H9 (cell line): Measurements from ENCODE around the gene PTPRF. TPM values are rescaled to one million over a fixed set of nuclear protein-coding genes. Genes with fewer than 3 reads are reported as not detected.

Source experiments
- DNase-seq: peaks from one replicate; pipeline ENCODE4 v3.0.0-alpha.2; 2017
- H2AFZ ChIP-seq: one replicate; pipeline ENCODE4 v1.6.1; 2013; ENCODE audit warnings: mild to moderate bottlenecking, low read length, control low read depth, moderate library complexity
- H2AK5ac ChIP-seq: 2 replicates; pipeline ENCODE4 v1.6.1; 2013; ENCODE audit warnings: low read length, control low read depth, mixed read lengths; ENCODE audit not compliant: insufficient read length
- H2BK120ac ChIP-seq: one replicate; pipeline ENCODE4 v1.6.1; 2013; ENCODE audit warnings: low read depth, mild to moderate bottlenecking, low read length, control low read depth, inconsistent platforms; ENCODE audit not compliant: poor library complexity, severe bottlenecking
- H2BK12ac ChIP-seq: 2 replicates; pipeline ENCODE4 v1.6.1; 2013; ENCODE audit warnings: low read length, control low read depth, mixed read lengths, low read depth; ENCODE audit not compliant: insufficient read length
- H2BK15ac ChIP-seq: 2 replicates; pipeline ENCODE4 v1.6.1; 2013; ENCODE audit warnings: low read depth, low read length, control low read depth
- H2BK20ac ChIP-seq: one replicate; pipeline ENCODE4 v1.6.1; 2013; ENCODE audit warnings: low read depth, mild to moderate bottlenecking, low read length, control low read depth, inconsistent platforms; ENCODE audit not compliant: poor library complexity, severe bottlenecking
- H2BK5ac ChIP-seq: 2 replicates; pipeline ENCODE4 v1.6.1; 2013; ENCODE audit warnings: low read length, control low read depth, mixed read lengths; ENCODE audit not compliant: insufficient read length
- H3K14ac ChIP-seq: 2 replicates; pipeline ENCODE4 v1.6.1; 2013; ENCODE audit warnings: low read length, control low read depth; ENCODE audit not compliant: insufficient read depth
- H3K18ac ChIP-seq: 2 replicates; pipeline ENCODE4 v1.6.1; 2013; ENCODE audit warnings: low read depth, mild to moderate bottlenecking, mixed read lengths, low read length, control low read depth; ENCODE audit not compliant: insufficient read length
- H3K23ac ChIP-seq: 2 replicates; pipeline ENCODE4 v1.6.1; 2013; ENCODE audit warnings: low read length, control low read depth, mixed read lengths, low read depth; ENCODE audit not compliant: insufficient read length
- H3K23me2 ChIP-seq: 2 replicates; pipeline ENCODE4 v1.6.1; 2013; ENCODE audit warnings: low read depth, mild to moderate bottlenecking, mixed read lengths, low read length, control low read depth; ENCODE audit not compliant: insufficient read length, poor library complexity, severe bottlenecking
- H3K27ac ChIP-seq: 2 replicates; pipeline ENCODE4 v1.5.1; 2013; ENCODE audit warnings: low read length, control low read depth, mixed read lengths, low read depth; ENCODE audit not compliant: insufficient read length
- H3K27me3 ChIP-seq: 2 replicates; pipeline ENCODE4 v1.6.1; 2013; ENCODE audit warnings: low read length, control low read depth, inconsistent platforms; ENCODE audit not compliant: insufficient read depth
- H3K4ac ChIP-seq: 2 replicates; pipeline ENCODE4 v1.6.1; 2013; ENCODE audit warnings: low read depth, mild to moderate bottlenecking, control low read depth, inconsistent platforms, low read length, moderate library complexity
- H3K4me1 ChIP-seq: 2 replicates; pipeline ENCODE4 v1.6.1; 2013; ENCODE audit warnings: low read length, control low read depth, inconsistent platforms; ENCODE audit not compliant: insufficient read depth
- H3K4me2 ChIP-seq: 2 replicates; pipeline ENCODE4 v1.6.1; 2013; ENCODE audit warnings: low read length, control low read depth, mixed read lengths; ENCODE audit not compliant: insufficient read length, insufficient read depth
- H3K56ac ChIP-seq: 2 replicates; pipeline ENCODE4 v1.6.1; 2013; ENCODE audit warnings: low read depth, mild to moderate bottlenecking, mixed read lengths, low read length, control low read depth; ENCODE audit not compliant: insufficient read length
- H3K79me1 ChIP-seq: 2 replicates; pipeline ENCODE4 v1.6.1; 2013; ENCODE audit warnings: low read depth, mild to moderate bottlenecking, moderate library complexity, low read length, control low read depth, inconsistent platforms; ENCODE audit not compliant: insufficient read depth, poor library complexity, severe bottlenecking
- H3K79me2 ChIP-seq: 2 replicates; pipeline ENCODE4 v1.6.1; 2013; ENCODE audit warnings: low read length, control low read depth, inconsistent platforms; ENCODE audit not compliant: insufficient read depth
- H3K9ac ChIP-seq: 2 replicates; pipeline ENCODE4 v1.6.1; 2013; ENCODE audit warnings: low read length, control low read depth, mixed read lengths; ENCODE audit not compliant: insufficient read length; ENCODE audit errors: extremely low read depth
- H3K9me3 ChIP-seq: one replicate; pipeline ENCODE4 v1.6.1; 2013; ENCODE audit warnings: low read depth, low read length, inconsistent platforms; ENCODE audit not compliant: control insufficient read depth
- H3T11ph ChIP-seq: one replicate; pipeline ENCODE4 v1.6.1; 2013; ENCODE audit warnings: mild to moderate bottlenecking, low read length, control low read depth, inconsistent platforms
- H4K20me1 ChIP-seq: one replicate; pipeline ENCODE4 v1.6.1; 2013; ENCODE audit not compliant: control insufficient read depth, insufficient read length, insufficient read depth
- H4K5ac ChIP-seq: 2 replicates; pipeline ENCODE4 v1.6.1; 2013; ENCODE audit warnings: low read depth, mild to moderate bottlenecking, mixed read lengths, low read length, control low read depth; ENCODE audit not compliant: insufficient read length
- H4K8ac ChIP-seq: replicated peaks from 2 replicates; pipeline ENCODE4 v1.6.1; 2013; ENCODE audit warnings: low read length, control low read depth, mixed read lengths, low read depth; ENCODE audit not compliant: insufficient read length
- H4K91ac ChIP-seq: 2 replicates; pipeline ENCODE4 v1.6.1; 2013; ENCODE audit warnings: low read depth, mild to moderate bottlenecking, moderate library complexity, mixed read lengths, low read length, control low read depth; ENCODE audit not compliant: insufficient read length
- H3K27ac Mint-ChIP-seq, 3 experiments: 2 replicates in 2 of 3; 3 replicates in 1 of 3; pipeline ENCODE4 v1.8.0; 2020 to 2021; ENCODE audit warnings: mixed read lengths in 3 of 3, mild to moderate bottlenecking in 1 of 3, moderate library complexity in 1 of 3
- H3K27me3 Mint-ChIP-seq: 2 replicates; pipeline ENCODE4 v1.8.0; 2021; ENCODE audit warnings: low read depth, mild to moderate bottlenecking, moderate library complexity, mixed read lengths
- H3K36me3 Mint-ChIP-seq, 3 experiments: 2 replicates in 2 of 3; 3 replicates in 1 of 3; pipeline ENCODE4 v1.8.0; 2020 to 2021; ENCODE audit warnings: low read depth in 3 of 3, mixed read lengths in 3 of 3; ENCODE audit not compliant: insufficient read depth in 1 of 3
- H3K4me1 Mint-ChIP-seq, 2 experiments: 2 replicates each; pipeline ENCODE4 v1.8.0; 2020; ENCODE audit warnings: mixed read lengths in 2 of 2
- H3K4me3 Mint-ChIP-seq, 2 experiments: 2 replicates in 1 of 2; 3 replicates in 1 of 2; pipeline ENCODE4 v1.8.0; 2020 to 2021; ENCODE audit warnings: mild to moderate bottlenecking in 2 of 2, mixed read lengths in 2 of 2, moderate library complexity in 1 of 2
- H3K9me3 Mint-ChIP-seq, 2 experiments: 2 replicates in 1 of 2; 3 replicates in 1 of 2; pipeline ENCODE4 v1.8.0; 2020; ENCODE audit warnings: mild to moderate bottlenecking in 2 of 2, mixed read lengths in 2 of 2, moderate library complexity in 1 of 2
- CTCF ChIP-seq: fragments of 200-600 bp; sonication (generic); conservative IDR thresholded peaks from 3 replicates; pipeline ENCODE4 v1.8.0; 2021; ENCODE audit warnings: antibody characterized with exemption, mild to moderate bottlenecking
- WGBS: extraction: QIAGEN DNeasy Blood & Tissue Kit; methylation state at CpG from one replicate; pipeline ENCODE4 v1.1.7; 2013; ENCODE audit warnings: missing lambda C conversion rate, low lambda C conversion rate, mixed read lengths; ENCODE audit not compliant: insufficient read length; ENCODE audit errors: extremely low coverage; 5-methylcytosine and 5-hydroxymethylcytosine counted together
- total RNA-seq: library from RNA; stranded (reverse); gene quantifications from 2 replicates; pipeline ENCODE4 v1.2.1, GENCODE V29; 2021

The PTPRF gene
- total RNA-seq, 1 experiment from 2014 or later, result 193 TPM

- Histone ChIP-seq H2AK5ac (no peak overlapping the region), H3K27me3 (no peaks in the 10 kb centered on the region), H2AFZ (no peak overlapping the region), H3K56ac (no peak overlapping the region), H4K5ac (no peak overlapping the region), H3K9ac (no peak overlapping the region), H2BK15ac (no peak overlapping the region), H3K79me1 (no peaks in the 10 kb centered on the region), H2BK20ac (no peak overlapping the region), H2BK12ac (no peak overlapping the region), H2BK5ac (no peak overlapping the region), H3T11ph (no peak overlapping the region), H3K4ac (no peak overlapping the region), H3K4me2 (no peak overlapping the region), H3K23me2 (peaks cover 11% of the 10 kb centered on the region), H3K27ac (no peak overlapping the region), H4K8ac (no peak overlapping the region), H3K23ac (no peak overlapping the region), H3K4me1 (peaks cover 4% of the 10 kb centered on the region; the same call in 1 of the 2 replicates), H3K14ac (no peak overlapping the region), H2BK120ac (no peak overlapping the region), H3K9me3 (no peaks in the 10 kb centered on the region), H4K91ac (no peak overlapping the region), H4K20me1 (no peaks in the 10 kb centered on the region), H3K18ac (no peak overlapping the region), H3K79me2 (peaks cover 13% of the 10 kb centered on the region; the same call in 1 of the 2 replicates)
- no CpG with 5 or more reads among the region's 7 CpGs for WGBS
- no peaks in the 10 kb centered on the region; a peak in 1 of 5 replicates for H3K9me3 Mint-ChIP-seq
- no peak for DNase-seq
- peaks cover 2% of the 10 kb centered on the region for H3K27me3 Mint-ChIP-seq
- H3K27ac Mint-ChIP-seq, result no peak overlapping the region
- peaks cover 28% of the 10 kb centered on the region in 2 experiments for H3K4me1 Mint-ChIP-seq
- TF ChIP-seq CTCF, result no peak
- H3K36me3 Mint-ChIP-seq, result peaks cover 0 to 4% (median 0%) of the 10 kb centered on the region in 3 experiments; a peak in 3 of 7 replicates
- peak overlapping the region; percentile 97 to 98 for H3K4me3 Mint-ChIP-seq
These were observed 117.7 kb downstream of the PTPRF start for GRCh38 chr1:43648221-43648847.
